Stimulated activated CD4-positive, alpha-beta T cell treated with anti-CD3 and anti-CD28 coated beads, Interleukin-4, amount 100 ng/mL, for 1 hour (primary cell): ENCODE measurements around the gene RNF208.
"Not testable (repeated sequence)": the region's sequence is repeated elsewhere in the genome, so short reads cannot be mapped to it uniquely, and the experiment has no call there.

Source experiments
- DNase-seq: peaks from one replicate; pipeline ENCODE4 v3.0.0-alpha.2; 2020

The RNF208 gene

DNA sequence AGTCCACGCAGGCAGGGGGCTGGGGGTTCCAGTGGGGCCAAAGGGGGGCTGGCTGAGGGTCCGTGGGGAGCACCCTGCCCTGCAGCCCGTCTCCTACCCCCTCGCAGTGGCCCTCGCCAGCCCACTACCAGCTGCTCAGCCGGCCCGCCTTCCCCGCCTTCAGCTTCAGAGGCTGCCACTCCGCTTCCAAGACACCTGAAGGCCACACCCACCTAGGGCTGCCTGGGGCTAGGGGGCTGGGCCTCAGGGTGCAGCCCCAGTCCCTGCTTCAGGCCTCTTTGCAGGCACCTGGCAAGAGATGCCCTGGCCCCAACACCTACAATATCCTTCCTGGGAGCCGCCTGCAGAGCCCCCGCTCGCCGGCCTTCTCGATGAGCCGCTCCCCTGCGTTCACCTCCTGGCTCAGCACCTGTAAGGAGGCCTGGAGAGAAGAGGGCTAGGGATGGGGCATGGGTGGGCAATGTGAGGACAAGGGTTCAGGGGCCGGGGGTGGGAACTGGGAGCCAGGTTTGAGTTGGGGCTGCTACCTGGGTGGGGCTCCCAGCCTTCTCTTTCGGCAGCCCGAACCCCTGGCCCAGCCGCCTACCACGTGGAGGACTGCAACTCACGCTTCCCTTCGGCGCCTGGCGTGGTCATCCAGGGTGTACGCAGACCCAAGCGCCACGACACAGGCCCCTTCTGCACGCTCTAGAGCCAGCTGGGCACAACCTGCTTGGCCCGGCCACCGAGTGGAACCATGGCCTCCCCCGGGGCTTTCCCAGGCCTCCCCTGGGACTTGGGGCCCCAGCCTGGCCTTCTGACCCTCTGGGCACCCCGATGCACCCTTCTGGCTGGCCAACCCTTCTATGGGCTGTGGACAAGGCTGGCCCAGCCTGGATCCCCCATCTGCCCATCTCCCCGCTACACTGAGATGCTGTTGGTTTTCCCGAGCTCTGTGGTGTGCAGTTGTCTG is 30.8 kb upstream of the RNF208 start:
- no peak for DNase-seq

DNA sequence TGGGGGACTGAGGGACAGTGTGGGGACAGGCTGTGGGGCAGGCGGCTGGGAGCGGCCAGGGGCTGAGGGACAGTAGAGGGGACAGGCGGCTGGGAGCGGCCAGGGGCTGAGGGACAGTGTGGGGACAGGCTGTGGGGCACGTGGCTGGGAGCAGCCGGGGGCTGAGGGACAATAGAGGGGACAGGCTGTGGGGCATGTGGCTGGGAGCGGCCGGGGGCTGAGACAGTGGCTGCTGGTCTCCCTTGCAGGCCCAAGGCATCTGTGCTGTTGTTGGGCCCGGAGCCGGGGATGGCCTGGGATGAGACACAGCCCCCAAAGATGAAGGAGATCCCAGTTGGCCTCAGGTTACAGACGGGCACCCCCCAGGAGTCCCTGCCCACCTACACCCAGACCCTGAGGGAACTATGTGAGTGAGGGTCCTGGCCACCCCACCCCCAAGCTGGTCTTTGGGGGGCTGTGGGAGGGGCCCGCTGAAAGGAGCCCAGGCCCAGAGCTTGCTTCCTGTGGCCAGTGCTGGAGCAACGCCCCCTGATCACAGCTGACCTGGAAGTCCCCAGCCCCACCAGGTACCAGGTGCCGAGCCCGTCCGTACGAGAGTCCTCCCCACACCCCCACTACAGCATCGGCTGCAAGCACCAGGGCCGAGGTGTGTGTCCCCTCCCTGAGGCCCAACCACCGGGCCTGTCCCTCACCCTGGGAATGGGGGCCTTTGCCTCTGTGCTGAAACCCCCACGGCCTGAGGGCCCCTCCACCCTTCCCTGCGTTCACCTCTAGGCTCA is 29.6 kb upstream of the RNF208 start:
- DNase-seq = no peak

DNA sequence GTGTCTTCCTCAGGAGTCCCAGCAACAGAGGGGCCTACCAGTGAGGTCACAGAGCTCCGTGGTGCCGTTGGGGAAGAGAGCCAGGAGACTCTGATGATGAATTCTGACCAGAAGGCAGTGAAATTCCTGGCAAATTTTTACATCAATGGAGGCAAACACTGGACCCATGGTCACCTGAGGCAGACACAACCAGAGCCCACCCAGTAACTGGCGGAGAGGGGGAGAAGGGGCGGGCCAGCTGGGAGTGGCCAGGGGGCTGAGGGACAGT is 29.1 kb upstream of the RNF208 start, which contains the start of gene STPG3:
Gene STPG3 (plus strand): TSS at position 93 of the 268 bp plus-strand sequence. CDS start 1 bp downstream, at position 94.
- no peak for DNase-seq

DNA sequence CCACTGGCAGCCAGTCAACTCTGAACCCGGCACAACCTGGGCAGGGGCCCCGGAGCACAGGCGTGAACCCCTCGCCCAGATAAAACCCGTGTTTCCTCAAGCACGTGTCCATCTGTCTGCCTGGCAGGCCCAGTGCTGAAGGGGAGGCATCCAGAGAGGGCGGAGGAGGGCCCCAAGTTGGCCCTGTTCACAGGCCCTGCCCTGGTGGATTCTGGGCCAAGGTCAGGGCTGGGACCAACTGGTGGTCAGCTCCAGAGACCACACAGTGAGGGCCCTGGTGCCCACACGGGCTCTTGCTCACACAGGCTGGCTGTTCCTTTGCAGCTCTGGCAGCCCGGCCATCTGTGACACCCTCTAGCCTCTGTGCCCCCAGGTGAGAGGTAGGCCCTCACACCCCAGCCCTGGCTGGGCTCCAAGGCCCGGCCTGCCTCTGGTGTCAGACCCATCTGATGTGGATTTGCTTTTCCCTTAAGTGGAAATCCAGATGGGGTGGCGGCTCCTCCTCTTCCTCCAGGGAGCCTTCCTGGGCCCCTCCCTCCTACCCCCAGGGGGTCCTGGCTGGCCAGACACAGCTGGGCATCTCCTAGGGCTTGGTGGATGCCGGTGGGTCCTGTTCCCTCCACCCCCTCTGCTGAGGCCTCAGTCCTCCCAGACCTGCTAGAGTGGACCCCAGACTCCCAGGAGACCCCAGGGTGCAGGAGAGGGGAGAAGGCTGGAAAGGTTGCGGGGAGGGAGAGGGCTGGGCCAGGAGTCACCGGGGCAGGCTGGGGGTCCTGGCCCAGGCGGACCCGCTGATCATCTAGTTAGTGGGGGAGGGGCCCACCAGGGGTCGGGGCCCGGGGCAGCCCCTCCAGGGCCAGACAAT is 28.5 kb upstream of the RNF208 start:
- no peak for DNase-seq

DNA sequence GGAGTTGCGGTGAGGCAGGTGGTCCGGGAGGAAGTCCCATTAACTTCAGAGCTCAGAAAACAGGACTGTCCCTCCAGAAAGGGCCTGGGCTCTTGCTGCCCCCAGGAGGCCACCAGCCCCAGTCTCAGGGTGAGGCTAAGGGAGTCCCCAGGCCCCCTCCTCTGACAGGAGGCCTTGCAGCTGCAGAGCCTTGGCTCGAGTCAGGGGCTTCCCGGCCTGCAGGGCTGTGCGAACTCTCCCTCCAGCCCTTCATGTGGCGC is 25.8 kb upstream of the RNF208 start:
- no peak for DNase-seq

DNA sequence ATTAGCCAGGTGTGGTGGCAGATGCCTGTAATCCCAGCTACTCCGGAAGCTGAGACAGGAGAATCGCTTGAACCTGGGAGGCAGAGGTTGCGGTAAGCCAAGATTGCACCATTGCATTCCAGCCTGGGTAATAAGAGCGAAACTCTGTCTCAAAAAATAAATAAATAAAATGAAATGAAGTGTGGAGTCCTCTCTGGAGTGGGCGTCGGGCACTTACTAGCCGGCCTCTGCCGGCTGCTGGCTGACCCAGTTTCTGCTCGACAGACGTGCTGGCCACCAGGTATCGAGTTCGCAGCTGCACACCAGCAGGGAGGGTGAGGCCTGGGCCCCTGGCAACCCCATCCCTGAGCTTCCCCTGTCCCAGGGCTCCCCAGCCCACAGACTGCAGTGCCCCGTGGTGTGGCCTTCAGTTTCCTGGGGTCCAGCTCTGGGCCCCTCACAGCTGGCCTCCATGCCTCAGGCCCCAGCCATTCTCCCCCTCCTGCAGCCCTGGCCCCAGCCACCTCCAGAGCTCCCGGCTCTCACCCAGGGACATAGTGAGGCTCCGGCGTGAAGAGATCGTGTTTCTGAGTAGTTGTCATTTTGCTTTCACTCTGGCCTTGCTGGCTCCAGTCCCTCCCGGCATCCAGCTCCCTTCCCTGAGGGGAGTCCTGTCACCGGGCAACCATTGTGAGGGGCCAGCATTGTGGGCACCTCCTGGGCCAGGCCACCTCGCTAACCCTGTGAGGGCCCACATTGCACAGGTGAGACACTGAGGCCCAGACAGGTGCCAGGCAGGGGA is 25.3 kb upstream of the RNF208 start:
- DNase-seq = no peak

DNA sequence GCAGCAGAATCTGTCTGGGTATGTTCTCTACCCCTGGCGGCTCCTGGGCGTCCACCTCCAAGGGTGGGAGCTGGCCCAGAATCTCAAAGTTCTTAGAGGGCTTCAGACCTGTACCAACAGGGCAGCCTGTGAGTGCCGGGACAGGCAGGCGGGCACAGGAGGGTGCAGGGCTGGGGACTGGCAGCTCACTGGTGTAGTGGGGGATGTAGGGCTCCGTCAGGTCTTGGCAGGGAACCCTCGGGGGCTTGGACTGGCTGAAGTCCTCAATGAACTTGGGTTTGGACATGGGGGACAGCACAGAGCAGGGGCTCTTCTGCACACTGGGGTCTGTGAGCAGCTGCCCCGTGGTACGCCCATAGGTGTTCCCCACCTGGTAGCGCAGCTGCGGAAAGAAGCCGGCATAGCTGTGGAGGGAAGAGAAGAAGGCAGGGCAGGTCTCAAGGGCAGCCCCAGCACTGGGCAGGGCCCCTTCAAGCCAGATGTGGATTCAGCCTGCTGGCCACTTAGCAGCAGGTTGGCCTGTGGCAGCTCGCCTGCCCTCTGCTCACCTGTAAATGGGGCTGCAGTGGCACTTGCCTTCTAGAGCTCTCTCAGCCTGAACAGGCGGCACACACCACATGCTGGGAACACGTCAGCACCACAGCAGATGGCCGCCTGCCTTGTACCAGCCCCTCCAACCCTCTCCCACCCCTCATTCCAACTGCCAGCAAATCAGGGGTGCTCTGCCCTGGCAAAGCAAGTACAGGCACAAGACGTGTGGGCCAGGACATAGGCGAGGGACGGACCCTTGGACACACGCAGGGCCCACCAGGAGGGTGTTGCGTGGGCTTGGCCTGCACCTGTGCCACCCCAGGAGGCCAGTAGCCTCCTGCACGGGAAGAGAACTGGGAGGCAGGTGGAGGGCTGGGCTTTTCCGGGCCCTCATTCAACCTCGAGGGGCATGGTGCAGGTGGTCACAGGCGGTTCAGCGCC is 23.7 kb upstream of the RNF208 start:
- no peak for DNase-seq

DNA sequence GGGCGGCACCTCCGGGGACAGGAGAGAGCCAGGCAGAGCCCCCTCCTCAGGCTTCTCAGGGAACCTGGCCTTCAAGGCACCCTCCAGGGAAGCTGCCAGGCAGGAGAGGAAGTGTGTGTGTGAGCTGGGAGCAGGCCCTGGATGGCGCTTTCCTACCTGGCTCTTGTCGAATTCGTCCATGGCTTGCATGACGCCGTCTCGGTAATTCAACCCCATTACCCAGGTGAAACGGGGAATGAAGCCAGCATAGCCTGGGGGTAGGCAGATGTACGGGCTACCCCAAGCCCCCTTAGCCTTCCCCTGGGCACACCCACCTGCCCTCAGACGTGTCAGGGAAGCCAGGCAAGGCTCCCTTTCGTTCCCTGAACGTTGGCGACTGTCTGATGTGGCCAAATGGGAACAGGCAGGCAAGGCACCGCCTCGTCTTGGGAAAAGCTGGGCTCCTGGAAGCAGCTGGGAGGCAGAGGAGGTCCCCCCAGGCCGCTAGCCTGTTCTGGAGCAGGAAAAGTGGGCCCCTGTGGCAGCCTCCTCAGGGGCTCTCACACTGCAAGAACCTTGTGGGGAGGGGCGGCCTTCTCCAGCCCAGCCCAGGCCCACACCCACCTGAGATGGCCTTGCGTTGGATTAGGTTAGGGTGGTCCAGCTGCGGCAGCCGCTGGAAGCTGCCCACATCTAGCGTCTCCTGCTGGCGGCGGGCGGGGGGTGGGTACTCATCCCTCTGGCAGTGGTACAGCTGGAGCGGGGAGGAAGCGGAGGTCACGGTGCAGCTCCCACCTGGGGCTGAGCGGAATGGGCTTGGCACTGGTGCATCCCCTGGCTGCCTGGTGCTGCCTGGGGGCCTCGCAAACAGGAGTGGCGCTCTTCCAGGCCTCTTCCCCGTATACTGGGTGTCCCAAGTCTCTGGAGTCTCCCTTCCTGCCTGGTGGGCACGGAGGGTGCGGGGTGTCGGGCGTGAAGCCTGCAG is 22.7 kb upstream of the RNF208 start:
- DNase-seq = no peak

DNA sequence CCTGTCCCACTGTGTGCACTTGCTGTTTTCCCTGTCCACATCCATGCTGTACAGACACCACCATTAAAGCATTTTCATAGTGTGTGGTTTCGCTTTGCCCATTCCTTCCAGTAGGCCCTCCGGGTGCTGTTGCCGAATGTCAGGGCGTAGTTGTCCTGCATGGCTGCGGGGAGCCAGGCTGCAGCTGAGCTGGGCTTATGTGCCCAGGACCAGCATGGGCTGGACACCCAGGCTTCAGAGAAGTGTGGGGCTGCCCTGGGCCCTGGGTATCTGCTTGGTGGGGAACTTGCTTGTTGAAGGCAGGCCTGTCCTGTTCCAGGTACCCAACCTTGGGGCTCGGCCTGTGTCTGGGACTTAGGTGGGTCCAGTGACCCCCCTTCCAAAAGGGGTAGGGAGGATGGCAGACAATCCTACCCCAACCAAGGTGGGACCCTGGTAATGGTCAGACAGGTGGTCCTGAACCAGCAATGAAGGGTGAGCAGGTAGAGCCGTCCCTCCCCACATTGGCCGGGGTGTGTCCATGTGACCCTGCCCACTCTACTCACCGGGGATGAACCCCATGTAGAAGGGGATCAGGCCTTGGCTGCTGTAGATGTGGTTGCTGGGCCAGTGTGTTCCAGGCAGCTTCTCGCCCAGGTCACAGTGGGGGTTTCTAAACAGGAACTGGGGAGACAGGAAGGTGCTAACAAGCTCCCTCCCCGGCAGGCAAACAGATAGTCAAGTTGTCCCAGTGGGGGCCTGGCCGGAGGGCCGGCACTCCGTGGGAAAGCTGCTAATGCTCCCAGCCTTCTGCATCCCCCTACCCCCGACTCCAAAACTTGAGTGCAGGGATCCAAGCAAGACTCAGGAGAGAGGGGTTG is 21.8 kb upstream of the RNF208 start:
- DNase-seq = no peak

DNA sequence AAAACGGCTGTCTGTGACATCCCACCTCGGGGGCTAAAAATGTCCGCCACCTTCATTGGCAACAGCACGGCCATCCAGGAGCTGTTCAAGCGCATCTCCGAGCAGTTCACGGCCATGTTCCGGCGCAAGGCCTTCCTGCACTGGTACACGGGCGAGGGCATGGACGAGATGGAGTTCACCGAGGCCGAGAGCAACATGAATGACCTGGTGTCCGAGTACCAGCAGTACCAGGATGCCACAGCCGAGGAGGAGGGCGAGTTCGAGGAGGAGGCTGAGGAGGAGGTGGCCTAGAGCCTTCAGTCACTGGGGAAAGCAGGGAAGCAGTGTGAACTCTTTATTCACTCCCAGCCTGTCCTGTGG is 21.2 kb upstream of the RNF208 start:
- not testable (repeated sequence) for DNase-seq

DNA sequence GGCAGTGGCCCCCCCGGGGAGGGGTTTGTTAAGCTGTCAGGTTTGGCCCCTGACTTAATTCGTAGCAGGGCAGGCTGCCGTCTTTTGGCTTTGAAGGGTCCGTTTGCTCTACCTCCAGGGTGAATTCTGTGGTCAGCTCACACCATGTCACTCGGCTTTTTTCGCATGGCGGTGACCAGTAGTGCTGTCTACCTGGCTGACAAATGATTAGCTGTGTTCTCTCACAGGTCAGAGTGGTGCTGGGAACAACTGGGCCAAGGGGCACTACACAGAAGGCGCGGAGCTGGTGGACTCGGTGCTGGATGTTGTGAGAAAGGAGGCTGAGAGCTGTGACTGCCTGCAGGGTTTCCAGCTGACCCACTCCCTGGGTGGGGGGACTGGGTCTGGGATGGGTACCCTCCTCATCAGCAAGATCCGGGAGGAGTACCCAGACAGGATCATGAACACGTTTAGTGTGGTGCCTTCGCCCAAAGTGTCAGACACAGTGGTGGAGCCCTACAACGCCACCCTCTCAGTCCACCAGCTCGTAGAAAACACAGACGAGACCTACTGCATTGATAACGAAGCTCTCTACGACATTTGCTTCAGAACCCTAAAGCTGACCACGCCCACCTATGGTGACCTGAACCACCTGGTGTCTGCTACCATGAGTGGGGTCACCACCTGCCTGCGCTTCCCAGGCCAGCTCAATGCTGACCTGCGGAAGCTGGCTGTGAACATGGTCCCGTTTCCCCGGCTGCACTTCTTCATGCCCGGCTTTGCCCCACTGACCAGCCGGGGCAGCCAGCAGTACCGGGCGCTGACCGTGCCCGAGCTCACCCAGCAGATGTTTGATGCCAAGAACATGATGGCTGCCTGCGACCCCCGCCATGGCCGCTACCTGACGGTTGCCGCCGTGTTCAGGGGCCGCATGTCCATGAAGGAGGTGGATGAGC is 20.5 kb upstream of the RNF208 start:
- no peak for DNase-seq

DNA sequence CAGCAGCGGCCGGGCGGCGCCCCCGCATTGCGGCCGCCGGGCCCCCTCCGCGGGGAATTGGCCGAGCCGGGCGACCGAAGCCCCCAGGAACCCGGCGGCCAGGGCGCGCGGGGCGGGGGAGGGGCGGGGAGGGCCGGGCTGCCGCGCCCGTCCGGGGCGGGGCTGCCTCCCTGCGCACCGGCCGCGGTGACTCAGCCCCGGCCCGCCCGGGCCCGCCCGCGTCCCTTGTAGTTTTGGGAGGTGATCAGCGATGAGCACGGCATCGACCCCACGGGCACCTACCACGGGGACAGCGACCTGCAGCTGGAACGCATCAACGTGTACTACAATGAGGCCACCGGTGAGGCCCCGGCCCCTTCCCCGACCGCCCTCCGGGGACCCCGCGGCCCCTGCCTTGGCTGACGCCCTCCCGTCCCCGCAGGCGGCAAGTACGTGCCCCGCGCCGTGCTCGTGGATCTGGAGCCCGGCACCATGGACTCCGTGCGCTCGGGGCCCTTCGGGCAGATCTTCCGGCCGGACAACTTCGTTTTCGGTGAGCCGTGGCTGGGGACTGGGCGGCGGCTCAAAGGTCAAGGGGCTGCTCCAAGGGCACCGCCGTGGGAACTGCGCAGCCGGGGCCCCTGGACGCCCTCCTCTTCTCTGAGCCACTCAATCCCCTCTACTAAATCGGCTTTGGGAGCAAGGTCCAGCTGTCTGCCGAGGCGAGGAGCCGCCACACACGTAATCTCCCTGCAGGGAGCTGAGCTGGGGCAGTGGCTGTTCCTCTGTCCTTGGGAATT is 19.6 kb upstream of the RNF208 start:
- DNase-seq = peak; percentile 74

DNA sequence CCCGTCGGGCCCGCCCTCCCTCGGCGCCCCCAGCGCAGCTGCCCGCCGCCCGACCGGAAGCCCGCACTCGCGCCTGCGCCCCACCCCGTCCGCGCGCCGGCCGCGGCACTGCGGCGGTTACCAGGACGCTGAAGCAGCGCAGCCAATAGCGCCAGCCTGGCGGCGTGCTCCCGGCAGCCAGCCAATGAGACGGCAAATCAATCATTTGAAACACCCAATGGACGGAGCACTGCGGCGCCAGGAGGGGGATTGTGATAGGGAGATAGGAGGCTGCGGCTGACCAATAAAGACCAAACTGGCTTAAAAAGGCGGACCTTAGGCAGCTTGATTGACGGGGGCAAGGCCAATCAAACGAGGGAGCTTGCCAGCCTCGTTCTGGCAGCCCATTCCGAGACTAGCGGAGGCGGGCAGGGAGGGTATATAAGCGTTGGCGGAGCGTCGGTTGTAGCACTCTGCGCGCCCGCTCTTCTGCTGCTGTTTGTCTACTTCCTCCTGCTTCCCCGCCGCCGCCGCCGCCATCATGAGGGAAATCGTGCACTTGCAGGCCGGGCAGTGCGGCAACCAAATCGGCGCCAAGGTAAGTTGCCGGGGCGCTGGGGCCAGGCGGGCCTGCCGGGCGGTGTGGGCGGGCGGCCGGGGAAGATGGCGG is 18.9 kb upstream of the RNF208 start, which contains the start of gene TUBB4B:
Gene TUBB4B (plus strand): TSS at position 447 of the 649 bp plus-strand sequence. CDS start 74 bp downstream, at position 521.
- peak; percentile 93 for DNase-seq

DNA sequence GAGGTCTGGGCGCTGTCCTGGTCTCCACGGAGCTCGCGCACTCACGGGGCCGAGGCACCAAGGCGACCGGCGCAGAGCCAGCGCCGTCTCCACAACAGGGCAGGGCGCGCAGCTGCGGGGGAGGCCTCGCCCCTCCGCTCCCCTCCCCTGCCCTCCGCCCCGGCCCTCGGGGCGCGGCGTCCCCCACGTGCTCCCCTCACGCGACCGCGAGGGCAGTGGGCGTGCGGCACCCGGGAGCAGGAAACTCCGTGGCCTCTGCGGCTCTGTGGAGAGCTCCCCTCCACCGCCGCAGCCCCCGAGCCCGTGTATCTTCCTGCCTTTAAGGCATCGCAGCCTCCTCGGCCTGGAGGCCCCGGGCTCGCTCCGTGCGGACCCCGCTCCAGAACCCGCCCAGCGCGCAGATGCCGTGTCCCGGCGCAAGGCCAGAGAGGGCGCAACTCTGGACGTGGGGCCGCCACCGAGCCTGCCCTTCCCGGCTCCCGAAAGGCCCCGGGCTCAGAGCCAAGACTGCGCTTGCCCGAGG is 18.3 kb upstream of the RNF208 start:
- DNase-seq = peak; percentile 70

DNA sequence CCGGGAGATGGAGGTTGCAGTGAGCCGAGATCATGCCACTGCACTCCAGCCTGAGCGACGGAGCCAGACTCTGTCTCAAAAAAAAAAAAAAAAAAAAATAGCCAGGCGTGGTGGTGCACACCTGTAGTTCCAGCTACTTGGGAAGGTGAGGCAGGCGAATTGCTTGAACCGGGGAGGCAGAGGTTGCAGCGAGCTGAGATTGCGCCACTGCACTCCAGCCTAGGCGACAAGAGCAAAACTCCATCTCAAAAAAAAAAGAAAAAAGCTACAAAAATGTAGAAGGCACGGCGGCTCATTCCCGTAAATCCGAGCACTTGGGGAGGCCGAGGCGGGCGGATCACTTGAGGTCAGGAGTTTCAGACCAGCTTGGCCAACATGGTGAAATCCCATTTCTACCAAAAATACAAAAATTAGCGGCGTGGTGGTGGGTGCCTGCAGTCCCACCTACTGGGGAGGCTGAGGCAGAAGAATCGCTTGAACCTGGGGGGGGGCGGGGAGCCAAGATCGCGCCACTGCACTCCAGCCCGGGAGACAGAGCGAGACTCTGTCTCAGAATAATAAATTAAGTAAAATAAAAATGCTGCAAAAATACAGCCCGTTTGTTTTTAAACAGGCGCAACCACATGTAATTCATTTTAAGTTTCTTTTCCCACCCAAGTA is 17.6 kb upstream of the RNF208 start:
- not testable (repeated sequence) for DNase-seq
